DOHH2 (cell line): ENCODE data around the gene CHI3L1.

ENCODE experiments used
- H3F3A ChIP-seq: fragments of 200-600 bp; sonication (generic), shearing (Covaris generic); 2 replicates; pipeline ENCODE4 v1.6.0; 2016; ENCODE audit warnings: antibody characterized with exemption, mild to moderate bottlenecking; ENCODE audit not compliant: control insufficient read depth, insufficient read depth
- H3K27ac ChIP-seq: fragments of 200-600 bp; sonication (generic); 2 replicates; pipeline ENCODE4 v1.5.1; 2014; ENCODE audit warnings: low read depth, mild to moderate bottlenecking, low read length, moderate library complexity
- H3K27me3 ChIP-seq: fragments of 200-600 bp; sonication (generic); 2 replicates; pipeline ENCODE4 v1.6.1; 2014; ENCODE audit warnings: mild to moderate bottlenecking, low read length, mixed read lengths; ENCODE audit not compliant: control insufficient read depth
- H3K36me3 ChIP-seq: fragments of 200-600 bp; sonication (generic); 2 replicates; pipeline ENCODE4 v1.6.1; 2014; ENCODE audit warnings: mild to moderate bottlenecking, low read length, moderate library complexity, mixed read lengths; ENCODE audit not compliant: control insufficient read depth
- H3K4me1 ChIP-seq: fragments of 200-600 bp; sonication (generic); 2 replicates; pipeline ENCODE4 v1.6.1; 2014; ENCODE audit warnings: mild to moderate bottlenecking, low read length, mixed read lengths; ENCODE audit not compliant: control insufficient read depth
- H3K4me2 ChIP-seq: fragments of 200-600 bp; sonication (generic); 2 replicates; pipeline ENCODE4 v1.6.0; 2014; ENCODE audit warnings: mild to moderate bottlenecking, low read length, moderate library complexity
- H3K4me3 ChIP-seq: fragments of 200-600 bp; sonication (generic); 2 replicates; pipeline ENCODE4 v1.5.1; 2014; ENCODE audit warnings: mild to moderate bottlenecking, low read length, mixed read lengths
- H3K79me2 ChIP-seq: fragments of 200-600 bp; sonication (generic); 2 replicates; pipeline ENCODE4 v1.6.1; 2014; ENCODE audit warnings: mild to moderate bottlenecking, low read length, mixed read lengths; ENCODE audit not compliant: control insufficient read depth
- H3K9me2 ChIP-seq: fragments of 200-600 bp; sonication (generic); replicated peaks from 2 replicates; pipeline ENCODE4 v1.6.1; 2014; ENCODE audit warnings: mild to moderate bottlenecking, low read length, mixed read lengths; ENCODE audit not compliant: control insufficient read depth
- H3K9me3 ChIP-seq: fragments of 200-600 bp; sonication (generic); 2 replicates; pipeline ENCODE4 v1.6.1; 2014; ENCODE audit warnings: antibody characterized with exemption, low read length, mixed read lengths; ENCODE audit not compliant: control insufficient read depth, insufficient read depth
- H4K20me1 ChIP-seq: fragments of 200-600 bp; sonication (generic); 2 replicates; pipeline ENCODE4 v1.6.0; 2014; ENCODE audit warnings: low read depth, mild to moderate bottlenecking, antibody characterized with exemption, low read length, moderate library complexity; ENCODE audit not compliant: control insufficient read depth, insufficient read depth
- CTCF ChIP-seq: fragments of 200-600 bp; sonication (generic); IDR thresholded peaks from one replicate; pipeline ENCODE4 v1.5.1; 2014; ENCODE audit warnings: antibody characterized with exemption, mild to moderate bottlenecking, low read depth, low read length; ENCODE audit not compliant: poor library complexity, severe bottlenecking
- EZH2phosphoT487 ChIP-seq: fragments of 200-600 bp; sonication (generic); IDR thresholded peaks from 2 replicates; pipeline ENCODE4 v1.6.1; 2017; ENCODE audit warnings: borderline replicate concordance, mild to moderate bottlenecking, antibody characterized with exemption, low read length, moderate library complexity, mixed read lengths

The CHI3L1 gene

GRCh38 chr1:203214871-203215270, 28.4 kb upstream of the CHI3L1 start:
- Histone ChIP-seq H3K9me2 (no peaks in the 10 kb centered on the region), H3K4me1 (no peaks in the 10 kb centered on the region), H3K9me3 (no peaks in the 10 kb centered on the region), H3K79me2 (no peaks in the 10 kb centered on the region), H3K27ac (no peak overlapping the region), H3K27me3 (peaks cover 18% of the 10 kb centered on the region; the same call in 1 of the 2 replicates), H4K20me1 (no peaks in the 10 kb centered on the region), H3K4me2 (no peak overlapping the region), H3K4me3 (no peak overlapping the region), H3K36me3 (no peaks in the 10 kb centered on the region), H3F3A (no peaks in the 10 kb centered on the region)
- TF ChIP-seq CTCF (no peak), EZH2phosphoT487 (no peak)

GRCh38 chr1:203213126-203213525, 26.6 kb upstream of the CHI3L1 start:
- Histone ChIP-seq H3K4me1 (no peaks in the 10 kb centered on the region), H3K4me3 (no peak overlapping the region), H3K9me2 (no peaks in the 10 kb centered on the region)

GRCh38 chr1:203211812-203212211, 25.3 kb upstream of the CHI3L1 start:
- Histone ChIP-seq H3K27ac (no peak overlapping the region), H3F3A (no peaks in the 10 kb centered on the region), H3K4me3 (no peak overlapping the region), H3K4me1 (no peaks in the 10 kb centered on the region), H3K9me3 (no peaks in the 10 kb centered on the region), H3K79me2 (no peaks in the 10 kb centered on the region), H3K9me2 (no peaks in the 10 kb centered on the region), H3K27me3 (peaks cover 13% of the 10 kb centered on the region), H3K4me2 (no peak overlapping the region), H3K36me3 (no peaks in the 10 kb centered on the region), H4K20me1 (no peaks in the 10 kb centered on the region)
- TF ChIP-seq CTCF: no peak
- no peak for TF ChIP-seq EZH2phosphoT487

More at GRCh38 chr1:203213126-203213525, 26.6 kb upstream of the CHI3L1 start:
- Histone ChIP-seq H3K36me3 (no peaks in the 10 kb centered on the region), H3K27me3 (peaks cover 18% of the 10 kb centered on the region), H3K79me2 (no peaks in the 10 kb centered on the region), H4K20me1 (no peaks in the 10 kb centered on the region), H3K9me3 (no peaks in the 10 kb centered on the region), H3F3A (no peaks in the 10 kb centered on the region), H3K27ac (no peak overlapping the region), H3K4me2 (no peak overlapping the region)
- TF ChIP-seq EZH2phosphoT487 (no peak), CTCF (no peak)
